Gastroesophageal sphincter (tissue), 4 donors: ENCODE measurements around the gene CDH23. TPM values are rescaled to one million over a fixed set of nuclear protein-coding genes. Genes with fewer than 3 reads are reported as not detected.

Experiments used
- ATAC-seq: fragments of 150-250 bp; one replicate; pipeline ENCODE4 v1.9.1; 2016; ENCODE audit warnings: mild to moderate bottlenecking, moderate library complexity
- H3K27ac ChIP-seq, 4 donors: fragments of 200-600 bp; sonication (generic) in 3 of 4; 1 replicate in 3 of 4; 2 replicates in 1 of 4; pipeline ENCODE4 v1.5.1; 2016 to 2019
- H3K27me3 ChIP-seq: fragments of 200-600 bp; sonication (generic); one replicate; pipeline ENCODE4 v1.5.1; 2019
- H3K36me3 ChIP-seq, 2 donors: fragments of 200-600 bp; sonication (generic); one replicate each; pipeline ENCODE4 v1.5.1; 2019; ENCODE audit warnings: control low read depth in 1 of 2
- H3K4me1 ChIP-seq, 3 donors: fragments of 200-600 bp; sonication (generic); 1 replicate in 2 of 3; 2 replicates in 1 of 3; pipeline ENCODE4 v1.5.1; 2016 to 2019; ENCODE audit warnings: control low read depth in 2 of 3
- H3K4me3 ChIP-seq, 2 donors: fragments of 200-600 bp; sonication (generic); one replicate each; pipeline ENCODE4 v1.5.1; 2019; ENCODE audit warnings: mild to moderate bottlenecking in 1 of 2, moderate library complexity in 1 of 2
- H3K9me3 ChIP-seq, 3 donors: fragments of 200-600 bp; sonication (generic); one replicate each; pipeline ENCODE4 v1.5.1; 2017 to 2019; ENCODE audit warnings: control low read depth in 2 of 3
- EP300 ChIP-seq: sonication (generic); formaldehyde crosslinking; IDR thresholded peaks from one replicate; pipeline ENCODE4 v1.6.1; 2017; ENCODE audit warnings: antibody characterized with exemption, mild to moderate bottlenecking
- POLR2A ChIP-seq, 2 donors: fragments of 450-650 bp; IDR thresholded peaks; one replicate each; pipeline ENCODE4 v1.6.1; 2017; ENCODE audit warnings: antibody characterized with exemption in 2 of 2, mild to moderate bottlenecking in 2 of 2, moderate library complexity in 1 of 2
- POLR2AphosphoS5 ChIP-seq: sonication (generic); formaldehyde crosslinking; IDR thresholded peaks from one replicate; pipeline ENCODE4 v1.6.1; 2017; ENCODE audit warnings: antibody characterized with exemption
- WGBS, 2 donors: methylation state at CpG; one replicate each; pipeline ENCODE4 v1.1.5; 2018; ENCODE audit warnings: low coverage in 1 of 2; 5-methylcytosine and 5-hydroxymethylcytosine counted together
- total RNA-seq, 4 donors: library from RNA; depleted of rRNA; stranded (reverse); fragments of >200 nt; gene quantifications; one replicate each; pipeline ENCODE4 v1.1.0, GENCODE V29; 2016
- TF ChIP-seq, protein P1 (sequence below), 4 experiments: fragments of 200-600 bp in 2 of 4; fragments of 450-650 bp in 2 of 4; sonication (generic) in 1 of 4; IDR thresholded peaks; one replicate each; pipeline ENCODE4 v1.5.1; 2017 to 2019; ENCODE audit warnings: antibody characterized with exemption in 4 of 4, mild to moderate bottlenecking in 2 of 4, moderate library complexity in 2 of 4

The CDH23 gene
- total RNA-seq, 4 donors from 2014 or later, result 5.1 to 33.5 (median 16.2) TPM

DNA sequence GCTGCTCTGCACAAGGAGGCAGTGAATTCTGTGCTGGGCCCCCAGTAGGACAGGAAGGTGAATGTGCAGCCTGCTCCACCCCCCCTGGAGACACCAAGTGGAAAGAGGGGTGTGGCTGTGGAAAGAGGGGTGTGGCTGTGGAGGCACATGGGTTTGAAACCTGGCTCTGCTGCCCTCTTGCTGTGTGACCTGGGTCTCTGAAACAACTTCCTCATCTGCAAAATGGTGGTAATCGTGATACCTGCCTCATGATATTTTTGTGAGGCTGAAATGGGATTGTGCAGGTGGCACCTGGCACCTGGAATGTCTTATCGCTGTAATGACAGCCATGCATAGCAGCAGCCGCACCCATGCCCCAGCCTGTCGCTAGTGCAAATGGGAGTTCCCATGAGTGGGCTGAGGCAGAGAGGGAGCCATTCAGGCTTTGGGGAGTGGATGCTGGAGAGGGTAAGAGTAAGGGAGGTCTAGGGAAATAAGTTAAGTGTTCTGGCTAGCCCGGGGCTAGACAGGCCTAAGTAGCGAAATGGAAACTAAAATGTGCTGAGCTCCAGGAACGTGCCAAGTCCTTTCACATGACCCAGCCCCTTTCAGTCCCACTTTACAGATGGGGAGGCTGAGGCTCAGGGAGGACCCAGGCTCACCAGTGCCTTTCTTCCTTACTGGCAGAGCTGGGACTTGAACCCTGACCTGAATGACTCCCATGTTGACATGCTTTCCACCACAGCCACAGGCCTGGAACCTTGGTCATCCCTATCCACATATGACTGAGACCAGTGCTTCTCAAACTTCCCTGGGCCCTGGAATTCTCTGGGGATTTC lies 287.8 kb downstream of the CDH23 start:
- H3K9me3 ChIP-seq, result no peaks in the 10 kb centered on the region
- WGBS, 2 donors, result 82 to 93% methylated on average over 5 to 7 of the region's 7 CpGs
- peaks cover 0 to 3% of the 10 kb centered on the region in 2 donors for H3K36me3 ChIP-seq
- TF ChIP-seq, protein P1, sequence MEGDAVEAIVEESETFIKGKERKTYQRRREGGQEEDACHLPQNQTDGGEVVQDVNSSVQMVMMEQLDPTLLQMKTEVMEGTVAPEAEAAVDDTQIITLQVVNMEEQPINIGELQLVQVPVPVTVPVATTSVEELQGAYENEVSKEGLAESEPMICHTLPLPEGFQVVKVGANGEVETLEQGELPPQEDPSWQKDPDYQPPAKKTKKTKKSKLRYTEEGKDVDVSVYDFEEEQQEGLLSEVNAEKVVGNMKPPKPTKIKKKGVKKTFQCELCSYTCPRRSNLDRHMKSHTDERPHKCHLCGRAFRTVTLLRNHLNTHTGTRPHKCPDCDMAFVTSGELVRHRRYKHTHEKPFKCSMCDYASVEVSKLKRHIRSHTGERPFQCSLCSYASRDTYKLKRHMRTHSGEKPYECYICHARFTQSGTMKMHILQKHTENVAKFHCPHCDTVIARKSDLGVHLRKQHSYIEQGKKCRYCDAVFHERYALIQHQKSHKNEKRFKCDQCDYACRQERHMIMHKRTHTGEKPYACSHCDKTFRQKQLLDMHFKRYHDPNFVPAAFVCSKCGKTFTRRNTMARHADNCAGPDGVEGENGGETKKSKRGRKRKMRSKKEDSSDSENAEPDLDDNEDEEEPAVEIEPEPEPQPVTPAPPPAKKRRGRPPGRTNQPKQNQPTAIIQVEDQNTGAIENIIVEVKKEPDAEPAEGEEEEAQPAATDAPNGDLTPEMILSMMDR (IDR thresholded peaks at IDR 0.05), result no peak
- TF ChIP-seq POLR2A (IDR thresholded peaks at IDR 0.05), result no peak
- TF ChIP-seq EP300, result no peak
- TF ChIP-seq POLR2AphosphoS5, result no peak
- H3K27ac ChIP-seq, result no peak overlapping the region
- no peak for ATAC-seq
- H3K27me3 ChIP-seq, result no peaks in the 10 kb centered on the region
- peaks cover 0 to 4% (median 0%) of the 10 kb centered on the region in 3 donors for H3K4me1 ChIP-seq
- H3K4me3 ChIP-seq, result no peak overlapping the region

DNA sequence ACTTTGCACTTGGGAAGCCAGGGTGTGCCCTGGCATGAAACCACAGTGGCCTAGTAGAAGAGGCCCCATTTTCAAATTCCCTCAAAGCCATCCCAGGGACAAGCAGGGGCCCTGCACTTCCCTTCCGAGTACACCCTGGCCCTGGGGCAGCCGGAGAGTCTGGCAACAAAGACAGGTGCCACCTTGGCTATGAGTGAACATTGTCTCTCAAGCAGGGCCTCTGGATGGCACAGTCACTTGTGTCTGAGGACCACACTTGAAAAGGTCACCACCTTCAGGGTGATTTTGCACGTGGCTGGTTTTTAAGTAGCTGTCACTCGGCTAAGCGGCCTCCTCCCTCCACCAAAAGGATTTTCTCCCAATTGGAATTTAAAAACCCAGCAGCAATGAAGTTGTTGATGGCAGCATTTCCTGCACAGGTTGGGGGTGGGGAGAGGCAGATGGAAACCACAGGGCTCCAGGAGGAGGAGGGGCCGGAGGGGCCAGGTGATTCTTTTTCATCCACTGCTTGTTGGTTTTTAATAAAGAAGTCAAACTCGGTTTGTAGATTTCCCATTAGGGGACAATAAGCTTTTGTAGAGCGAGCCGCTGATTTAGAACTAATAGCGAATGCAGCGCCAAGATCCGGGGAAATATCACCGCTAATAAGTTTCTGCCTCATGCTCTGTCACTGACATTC lies 289.0 kb downstream of the CDH23 start:
- Histone ChIP-seq H3K27ac (no peak overlapping the region), H3K9me3 (no peaks in the 10 kb centered on the region), H3K36me3 (no peaks in the 10 kb centered on the region), H3K27me3 (no peaks in the 10 kb centered on the region), H3K4me3 (no peak overlapping the region), H3K4me1 (no peaks in the 10 kb centered on the region)
- TF ChIP-seq, protein P1 (IDR thresholded peaks at IDR 0.05), result no peak
- TF ChIP-seq EP300 (no peak), POLR2AphosphoS5 (no peak), POLR2A (IDR thresholded peaks at IDR 0.05) (no peak)
- ATAC-seq, result no peak
- WGBS, 2 donors, result 89 to 90% methylated on average over 2 to 3 of the region's 13 CpGs

DNA sequence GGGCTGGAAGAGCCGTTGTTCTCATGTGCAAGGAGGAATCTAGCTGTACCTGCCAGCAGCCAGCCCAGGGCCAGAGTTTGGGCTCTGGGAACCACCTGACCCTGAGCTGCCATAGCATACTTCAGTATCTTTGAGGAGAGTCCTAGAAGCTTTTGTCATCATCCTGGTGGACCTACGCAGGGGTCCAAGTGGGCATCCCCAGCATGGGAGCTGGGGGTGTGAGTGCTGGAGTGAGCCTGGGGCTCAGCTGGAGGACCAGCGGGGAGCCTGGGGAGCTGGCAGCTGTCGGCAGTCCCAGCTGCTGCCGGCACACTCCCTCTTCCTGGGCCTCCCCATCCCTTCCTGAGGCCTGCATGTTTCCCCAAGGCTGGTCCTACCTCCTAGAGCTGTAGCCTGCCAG lies 290.4 kb downstream of the CDH23 start:
- no CpG with 5 or more reads among the region's 5 CpGs for WGBS, 2 donors
- ATAC-seq, result no peak
- TF ChIP-seq EP300, result no peak
- no peak for TF ChIP-seq POLR2AphosphoS5
- no peak for TF ChIP-seq POLR2A (IDR thresholded peaks at IDR 0.05)
- Histone ChIP-seq H3K9me3 (peaks cover 0 to 7% (median 0%) of the 10 kb centered on the region in 3 donors), H3K4me3 (no peak overlapping the region), H3K27me3 (no peaks in the 10 kb centered on the region), H3K36me3 (no peaks in the 10 kb centered on the region), H3K4me1 (peaks cover 0 to 3% (median 0%) of the 10 kb centered on the region in 3 donors), H3K27ac (no peak overlapping the region)

DNA sequence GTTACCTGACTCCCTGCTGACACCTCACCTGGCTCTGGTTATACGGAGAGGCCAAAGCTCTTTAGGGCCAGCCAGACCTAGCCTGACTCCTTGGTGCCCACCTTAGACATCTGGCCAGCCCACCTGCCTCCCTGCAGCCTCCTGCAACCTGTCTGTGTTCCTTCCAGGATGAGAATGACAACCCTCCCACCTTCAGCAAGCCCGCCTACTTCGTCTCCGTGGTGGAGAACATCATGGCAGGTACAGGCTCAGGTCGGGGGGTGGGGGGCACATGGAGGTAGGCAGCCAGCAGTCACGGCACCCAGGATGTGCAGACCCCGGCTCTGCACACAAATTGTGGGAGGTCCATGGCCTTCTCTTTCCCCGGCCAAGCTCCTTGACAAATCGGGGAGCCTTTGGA lies 290.8 kb downstream of the CDH23 start:
- ATAC-seq, result no peak
- Histone ChIP-seq H3K27ac (no peak overlapping the region), H3K4me1 (peaks cover 0 to 7% (median 0%) of the 10 kb centered on the region in 3 donors), H3K27me3 (no peaks in the 10 kb centered on the region), H3K9me3 (peaks cover 0 to 7% (median 0%) of the 10 kb centered on the region in 3 donors), H3K4me3 (no peak overlapping the region), H3K36me3 (no peaks in the 10 kb centered on the region)
- no CpG with 5 or more reads among the region's 9 CpGs for WGBS, 2 donors
- TF ChIP-seq, protein P1 (IDR thresholded peaks at IDR 0.05), result no peak
- TF ChIP-seq POLR2A (IDR thresholded peaks at IDR 0.05), result no peak
- no peak for TF ChIP-seq POLR2AphosphoS5
- no peak for TF ChIP-seq EP300

DNA sequence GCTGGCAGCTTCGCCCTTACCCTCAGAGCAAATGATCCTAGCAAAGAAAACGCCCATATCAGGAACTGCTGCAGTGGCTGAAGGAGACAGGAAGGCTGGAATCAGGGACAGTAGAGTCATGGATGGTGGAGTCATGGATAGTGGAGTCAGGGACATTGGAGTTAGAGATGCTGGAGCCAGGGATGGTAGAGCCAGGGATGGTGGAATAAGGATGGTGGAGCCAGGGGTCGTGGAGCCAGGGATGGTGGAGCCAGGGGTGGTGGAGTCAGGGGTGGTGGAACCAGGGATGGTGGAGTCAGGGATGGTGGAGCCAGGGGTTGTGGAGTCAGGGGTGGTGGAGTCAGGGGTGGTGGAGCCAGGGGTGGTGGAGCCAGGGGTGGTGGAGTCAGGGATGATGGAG lies 291.5 kb downstream of the CDH23 start:
- peaks cover 0 to 15% (median 0%) of the 10 kb centered on the region in 3 donors for H3K4me1 ChIP-seq
- 100% methylated on average over 1 of the region's 3 CpGs for WGBS, 2 donors
- H3K27me3 ChIP-seq, result no peaks in the 10 kb centered on the region
- no peak overlapping the region for H3K27ac ChIP-seq
- no peak for ATAC-seq
- H3K36me3 ChIP-seq, result no peaks in the 10 kb centered on the region
- TF ChIP-seq, protein P1 (IDR thresholded peaks at IDR 0.05), result no peak
- TF ChIP-seq POLR2AphosphoS5, result no peak
- no peak for TF ChIP-seq POLR2A (IDR thresholded peaks at IDR 0.05)
- peaks cover 0 to 7% (median 0%) of the 10 kb centered on the region in 3 donors for H3K9me3 ChIP-seq
- no peak overlapping the region for H3K4me3 ChIP-seq
